ENCODE results near the gene FBRSL1.
"Not testable (repeated sequence)": the region's sequence is repeated elsewhere in the genome, so short reads cannot be mapped to it uniquely, and the experiment has no call there.

FBRSL1 gene

GRCh38 chr12:132453361-132454192 lies 36.4 kb upstream of the FBRSL1 start:
- no peak for DNase-seq (ENCODE audit: low read depth)

GRCh38 chr12:132454193-132454932 lies 35.6 kb upstream of the FBRSL1 start:
- no peak for DNase-seq (ENCODE audit: low read depth)

DNA sequence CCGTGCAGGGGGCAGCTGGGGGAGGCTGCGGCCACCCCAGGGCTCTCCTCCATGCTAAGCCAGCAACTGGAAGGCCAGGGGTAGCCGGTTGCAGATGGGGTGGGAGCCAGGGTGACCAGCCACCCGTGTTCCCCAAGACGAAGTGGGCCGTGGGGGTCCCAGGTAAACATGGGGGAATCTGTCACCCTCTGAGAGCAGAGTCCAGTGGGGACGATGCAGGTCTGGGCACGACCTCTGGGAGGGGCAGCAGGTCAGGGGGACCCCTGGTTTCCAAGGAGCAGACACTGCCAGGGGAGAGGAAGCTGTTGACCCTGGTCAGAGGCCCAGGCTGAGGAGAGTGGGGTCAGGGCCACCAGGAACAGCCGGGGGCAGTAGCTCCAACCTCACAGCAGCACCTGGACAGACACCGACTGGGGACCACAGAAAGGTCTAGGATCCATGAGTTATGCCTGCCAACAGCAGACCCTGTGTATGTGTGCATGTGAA lies 35.0 kb upstream of the FBRSL1 start:
- DNase-seq (ENCODE audit: low read depth) = no peak

GRCh38 chr12:132455565-132455964 lies 34.4 kb upstream of the FBRSL1 start:
- no peak for DNase-seq (ENCODE audit: low read depth)

GRCh38 chr12:132456186-132456943 lies 33.6 kb upstream of the FBRSL1 start:
- DNase-seq (ENCODE audit: low read depth) = no peak

DNA sequence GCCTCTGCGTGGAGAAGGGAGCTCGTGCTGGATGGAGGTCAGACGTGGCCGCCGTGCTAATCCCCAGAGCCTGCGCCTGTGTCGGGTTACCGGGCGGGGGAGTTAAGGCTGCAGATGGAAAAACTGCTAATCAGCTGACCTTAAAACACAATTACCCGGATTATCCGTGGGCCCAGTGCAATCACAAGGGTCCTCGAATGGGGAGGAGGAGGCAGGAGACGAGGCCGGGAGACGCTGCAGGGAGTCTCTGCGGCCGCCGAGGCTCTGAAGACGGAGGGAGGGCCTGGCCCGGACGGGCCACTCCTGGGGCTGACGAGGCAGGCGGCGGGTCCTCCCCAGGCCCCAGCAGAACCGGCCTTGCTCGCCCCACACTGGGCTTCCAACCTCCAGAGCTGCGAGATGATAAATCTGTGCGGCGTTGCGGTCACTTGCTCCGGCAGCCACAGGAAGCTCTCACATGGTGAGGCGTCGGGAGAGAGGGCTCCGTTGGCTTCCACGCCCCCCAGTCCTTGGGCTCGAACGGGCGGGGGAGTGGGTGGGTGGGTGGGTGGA lies 32.9 kb upstream of the FBRSL1 start:
- DNase-seq (ENCODE audit: low read depth) = no peak

DNA sequence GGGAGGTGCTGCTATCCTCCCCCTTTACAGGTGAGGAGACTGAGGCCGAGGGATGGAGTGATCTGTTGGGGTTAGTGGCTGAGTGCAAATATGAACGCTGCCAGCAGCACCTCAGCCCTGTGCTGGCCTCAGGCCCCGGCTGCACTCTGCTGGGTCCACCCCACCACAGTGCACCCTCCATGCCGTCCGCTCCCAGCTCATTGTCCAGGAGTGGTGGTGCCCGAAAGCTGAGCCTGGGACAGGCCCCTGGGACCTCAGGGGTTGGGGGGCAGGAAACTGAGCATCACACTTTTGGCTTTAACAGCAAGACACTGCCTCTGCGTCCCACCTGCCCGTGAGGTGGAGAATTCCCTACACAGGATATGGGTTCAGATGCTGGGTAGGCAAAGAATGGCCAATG lies 31.5 kb upstream of the FBRSL1 start:
- no peak for DNase-seq (ENCODE audit: low read depth)

GRCh38 chr12:132458846-132459641 lies 30.9 kb upstream of the FBRSL1 start:
- DNase-seq (ENCODE audit: low read depth) = no peak

GRCh38 chr12:132460571-132460970 lies 29.4 kb upstream of the FBRSL1 start:
- no peak for DNase-seq (ENCODE audit: low read depth)

DNA sequence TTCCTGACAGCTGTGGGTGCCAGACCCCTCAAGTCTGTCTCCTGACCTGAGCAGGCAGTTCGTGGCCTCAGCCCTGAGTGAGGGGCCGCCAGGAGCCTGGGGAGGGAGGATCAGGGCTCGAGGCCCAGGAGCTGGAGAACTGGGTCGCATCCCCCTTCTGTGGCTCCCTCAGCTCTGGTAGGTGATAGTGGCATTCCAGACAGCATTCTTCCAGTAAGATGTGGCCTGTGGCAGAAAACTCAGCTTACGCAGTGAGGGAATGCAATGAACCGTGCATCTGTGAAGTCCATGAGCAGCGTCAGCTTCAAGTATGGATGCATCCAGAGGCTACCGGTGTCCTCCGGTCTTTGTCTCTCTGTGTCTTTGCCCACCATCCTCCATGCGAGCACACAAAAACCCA lies 28.4 kb upstream of the FBRSL1 start:
- no peak for DNase-seq (ENCODE audit: low read depth)

GRCh38 chr12:132462788-132463187 lies 27.2 kb upstream of the FBRSL1 start:
- no peak for DNase-seq (ENCODE audit: low read depth)

DNA sequence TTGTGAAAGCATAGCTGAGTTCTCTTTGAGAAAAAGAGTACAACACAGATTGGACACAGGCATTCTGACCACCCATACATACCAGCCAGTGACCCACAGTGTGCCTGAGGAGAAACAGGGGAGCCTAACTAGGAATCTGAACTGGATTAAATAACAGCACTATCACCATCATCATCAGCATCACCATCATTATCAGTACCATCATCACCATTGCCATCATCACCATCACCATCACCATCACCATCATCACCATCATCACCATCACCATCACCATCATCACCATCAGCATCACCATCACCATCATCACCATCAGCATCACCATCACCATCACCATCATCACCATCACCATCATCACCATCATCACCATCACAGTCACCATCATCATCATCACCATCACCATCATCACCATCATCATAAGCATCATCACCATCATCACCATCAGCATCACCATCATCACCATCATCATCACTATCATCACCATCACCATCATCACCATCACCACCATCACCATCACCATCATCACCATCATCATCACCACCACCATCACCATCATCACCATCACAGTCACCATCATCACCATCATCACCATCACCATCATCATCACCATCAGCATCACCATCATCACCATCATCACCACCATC lies 26.5 kb upstream of the FBRSL1 start:
- DNase-seq (ENCODE audit: low read depth) = not testable (repeated sequence)

DNA sequence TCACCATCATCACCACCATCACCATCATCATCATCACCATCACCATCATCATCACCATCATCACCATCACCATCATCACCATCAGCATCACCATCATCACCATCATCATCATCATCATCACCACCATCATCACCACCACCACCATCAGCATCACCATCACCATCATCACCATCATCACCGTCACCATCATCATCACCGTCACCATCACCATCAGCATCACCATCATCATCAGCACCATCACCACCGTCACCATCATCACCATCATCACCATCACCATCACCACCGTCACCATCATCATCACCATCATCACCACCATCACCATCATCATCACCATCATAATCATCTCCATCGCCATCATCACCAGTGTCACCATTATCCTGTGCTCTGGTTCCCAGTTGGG lies 25.6 kb upstream of the FBRSL1 start:
- not testable (repeated sequence) for DNase-seq (ENCODE audit: low read depth)

GRCh38 chr12:132464820-132465219 lies 25.1 kb upstream of the FBRSL1 start:
- DNase-seq (ENCODE audit: low read depth) = no peak

DNA sequence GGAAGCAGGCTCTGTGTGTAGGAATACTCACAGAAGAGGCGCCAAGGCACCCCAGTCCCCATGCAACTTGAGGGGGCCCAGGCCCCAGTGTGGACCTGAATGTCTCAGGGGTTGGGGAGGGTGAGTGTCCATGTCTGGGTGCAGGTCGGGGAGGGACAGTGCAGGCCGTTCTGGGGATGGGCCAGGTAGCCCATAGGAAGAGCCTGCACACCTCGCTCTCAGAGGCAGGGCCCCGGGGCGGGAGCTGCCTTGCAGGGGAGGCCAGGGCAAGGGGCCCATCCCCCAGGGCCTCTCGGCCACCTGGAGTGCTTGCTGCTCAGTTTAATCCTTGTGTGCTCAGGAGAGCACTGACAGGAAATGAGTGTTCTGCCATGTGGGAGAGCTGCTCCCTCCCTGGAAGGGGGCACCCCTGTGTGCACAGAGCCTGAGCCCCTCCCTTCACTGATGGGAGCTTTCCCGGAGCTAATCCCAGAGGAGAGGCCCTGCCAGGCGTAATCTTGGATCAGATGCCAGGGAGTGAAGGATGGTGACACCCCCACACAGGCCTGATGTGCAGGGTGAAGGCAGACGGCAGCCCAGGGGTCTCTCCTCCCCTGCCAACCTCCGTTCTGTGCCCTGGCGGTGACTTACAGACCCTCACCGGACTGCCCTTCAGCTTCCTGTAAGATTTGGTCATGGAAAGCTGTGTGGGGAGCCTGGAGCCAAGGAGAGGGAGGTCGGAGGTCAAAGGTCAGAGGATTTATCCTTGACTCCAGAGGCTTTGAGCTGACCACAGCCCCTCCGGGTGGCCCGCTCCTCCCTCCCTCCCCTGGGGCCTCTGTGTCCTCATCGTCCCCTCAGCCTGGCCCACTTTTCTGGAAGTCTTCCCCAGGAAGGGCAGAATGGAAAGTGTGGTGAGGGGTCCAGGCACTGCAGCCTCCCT lies 24.4 kb upstream of the FBRSL1 start:
- DNase-seq (ENCODE audit: low read depth) = no peak

DNA sequence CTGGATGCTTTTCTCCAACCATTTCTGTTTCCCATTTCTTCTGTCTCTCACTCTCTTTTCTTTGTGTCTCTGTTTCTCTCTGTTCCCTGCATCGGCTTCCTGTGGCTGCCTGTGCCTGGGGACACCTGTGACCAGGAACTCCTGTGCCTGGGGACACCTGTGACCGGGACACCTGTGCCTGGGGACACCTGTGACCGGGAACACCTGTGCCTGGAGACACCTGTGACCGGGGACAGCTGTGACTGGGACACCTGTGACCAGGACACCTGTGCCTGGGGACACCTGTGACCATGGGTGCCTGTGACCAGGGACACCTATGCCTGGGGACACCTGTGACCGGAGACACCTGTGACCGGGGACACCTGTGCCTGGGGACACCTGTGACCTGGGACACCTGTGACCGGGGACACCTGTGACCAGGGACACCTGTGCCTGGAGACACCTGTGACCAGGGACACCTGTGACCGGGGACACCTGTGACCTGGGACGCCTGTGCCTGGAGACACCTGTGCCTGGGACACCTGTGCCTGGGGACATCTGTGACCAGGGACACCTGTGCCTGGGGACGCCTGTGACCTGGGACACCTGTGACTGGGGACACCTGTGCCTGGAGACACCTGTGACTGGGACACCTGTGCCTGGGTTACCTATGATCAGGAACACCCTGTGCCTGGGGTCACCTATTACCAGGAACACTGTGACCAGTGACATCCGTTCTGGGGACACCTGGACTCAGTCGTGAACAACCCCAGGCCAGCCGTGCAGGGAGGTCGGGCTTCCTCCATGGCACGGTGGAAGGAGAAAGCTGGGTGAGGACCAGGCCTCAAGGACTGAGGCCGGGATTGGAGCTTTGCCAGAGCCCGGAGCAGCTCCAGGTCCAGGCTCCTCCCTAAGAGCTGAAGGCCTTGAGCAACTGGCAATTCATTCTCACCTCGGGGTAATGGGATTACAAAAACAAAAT lies 23.4 kb upstream of the FBRSL1 start:
- DNase-seq (ENCODE audit: low read depth) = no peak

DNA sequence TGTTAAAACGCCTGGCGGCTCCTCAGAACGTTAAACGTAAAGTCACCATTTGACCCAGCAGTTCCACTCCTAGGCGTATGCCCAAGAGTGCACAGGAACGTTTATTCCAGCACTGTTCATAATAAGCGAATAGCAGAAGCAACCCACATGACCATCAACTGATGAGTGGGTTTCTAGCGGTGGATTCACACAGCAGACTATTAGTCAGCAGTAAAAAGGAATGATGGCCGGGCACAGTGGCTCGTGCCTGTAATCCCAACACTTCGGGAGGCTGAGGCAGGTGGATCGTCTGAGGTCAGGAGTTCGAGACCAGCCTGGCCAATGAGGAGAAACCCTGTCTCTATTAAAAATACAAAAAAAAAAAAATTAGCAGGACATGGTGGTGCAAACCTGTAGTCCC lies 22.4 kb upstream of the FBRSL1 start:
- DNase-seq (ENCODE audit: low read depth) = no peak

- no peak for DNase-seq (ENCODE audit: low read depth)
Observed at GRCh38 chr12:132469423-132469822, 20.5 kb upstream of the FBRSL1 start.

GRCh38 chr12:132470397-132470796 lies 19.6 kb upstream of the FBRSL1 start:
- no peak for DNase-seq (ENCODE audit: low read depth)
